HT1080 (cell line): ENCODE results near the gene AP1S3. TPM values are rescaled to one million over a fixed set of nuclear protein-coding genes. Genes with fewer than 3 reads are reported as not detected.
"Not testable (repeated sequence)": the region's sequence is repeated elsewhere in the genome, so short reads cannot be mapped to it uniquely, and the experiment has no call there.

Source experiments
- DNase-seq: peaks from one replicate; pipeline ENCODE4 v3.0.0-alpha.2; 2015; ENCODE audit warnings: low read depth
- total RNA-seq: library from RNA; depleted of rRNA; stranded (reverse); fragments of >200 nt; shearing (Covaris generic); gene quantifications from 2 replicates; pipeline ENCODE4 v1.2.3, GENCODE V29; 2014

AP1S3 gene
- total RNA-seq, 1 experiment from 2014 or later, result 13.3 TPM

- not testable (repeated sequence) for DNase-seq
Measured at GRCh38 chr2:223761746-223762145, 75.6 kb downstream of the AP1S3 start.

- peak; percentile 96 for DNase-seq
Measured at GRCh38 chr2:223760838-223761502, 76.4 kb downstream of the AP1S3 start.

- peak; percentile 90 for DNase-seq
Measured at GRCh38 chr2:223759569-223760430, 77.6 kb downstream of the AP1S3 start.

GRCh38 chr2:223758131-223758840 lies 79.1 kb downstream of the AP1S3 start:
- DNase-seq, result no peak

GRCh38 chr2:223753940-223754339 lies 83.4 kb downstream of the AP1S3 start:
- DNase-seq, result no peak

GRCh38 chr2:223751012-223751411 lies 86.4 kb downstream of the AP1S3 start:
- no peak for DNase-seq

- no peak for DNase-seq
Measured at GRCh38 chr2:223747392-223748042, 89.9 kb downstream of the AP1S3 start.

GRCh38 chr2:223746611-223747010 lies 90.8 kb downstream of the AP1S3 start:
- no peak for DNase-seq

GRCh38 chr2:223744580-223744979 lies 92.8 kb downstream of the AP1S3 start:
- DNase-seq, result no peak

- no peak for DNase-seq
Measured at GRCh38 chr2:223740679-223741078, 96.7 kb downstream of the AP1S3 start.

- no peak for DNase-seq
Measured at GRCh38 chr2:223737207-223737606, 100.2 kb downstream of the AP1S3 start.

- DNase-seq, result no peak
Measured at GRCh38 chr2:223736488-223736887, 100.9 kb downstream of the AP1S3 start.

- DNase-seq, result peak; percentile 70
Measured at GRCh38 chr2:223735659-223736244, 101.6 kb downstream of the AP1S3 start.

- peak; percentile 17 for DNase-seq
Measured at GRCh38 chr2:223735035-223735640, 102.2 kb downstream of the AP1S3 start.

- no peak for DNase-seq
Measured at GRCh38 chr2:223734346-223734745, 103.0 kb downstream of the AP1S3 start.

GRCh38 chr2:223732346-223732745 lies 105.0 kb downstream of the AP1S3 start:
- no peak for DNase-seq

GRCh38 chr2:223731503-223731902 lies 105.9 kb downstream of the AP1S3 start:
- DNase-seq, result no peak

- no peak for DNase-seq
Measured at GRCh38 chr2:223729781-223730180, 107.6 kb downstream of the AP1S3 start.

- peak; percentile 64 for DNase-seq
Measured at GRCh38 chr2:223727562-223727961, 109.8 kb downstream of the AP1S3 start.
